HG03432 (cell line): Measurements from ENCODE around the gene ZBTB46.
"Not testable (repeated sequence)": the region's sequence is repeated elsewhere in the genome, so short reads cannot be mapped to it uniquely, and the experiment has no call there.

Source experiments
- ATAC-seq: cut with Tn5 transposase; IDR thresholded peaks from one replicate; pipeline ENCODE4 v1.9.1; 2021; ENCODE audit warnings: mild to moderate bottlenecking, moderate library complexity; ENCODE audit not compliant: unreplicated experiment

ZBTB46 gene

DNA sequence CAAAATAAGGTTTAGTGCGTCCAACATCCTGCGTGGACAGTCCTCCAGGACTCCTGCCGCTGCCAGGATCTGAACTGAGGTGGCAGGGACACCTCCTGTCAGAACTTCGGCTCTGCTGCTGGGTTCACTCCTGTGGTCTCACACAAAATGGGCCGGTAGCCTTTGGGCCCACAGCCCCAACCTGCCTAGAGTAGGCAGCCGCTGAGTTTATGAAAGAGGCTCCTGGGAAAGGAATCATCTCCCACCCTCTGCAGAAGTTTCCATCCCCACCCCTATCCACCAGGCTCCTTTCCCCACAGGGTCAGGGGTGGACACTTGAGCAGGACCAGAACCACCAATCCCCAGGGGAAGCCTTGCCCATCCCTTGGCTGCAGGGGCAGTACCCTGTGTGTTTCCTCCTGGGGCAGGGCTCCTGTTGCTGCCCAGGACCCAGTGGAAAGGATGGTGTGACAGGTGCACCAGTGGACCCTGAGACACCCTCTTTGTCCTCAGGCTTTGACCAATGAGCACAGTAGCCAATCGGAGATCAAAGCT lies 28.2 kb upstream of the ZBTB46 start:
- no peak for ATAC-seq

- ATAC-seq = no peak
These were observed 27.5 kb upstream of the ZBTB46 start for GRCh38 chr20:63858393-63859165.

GRCh38 chr20:63857764-63858392 lies 26.8 kb upstream of the ZBTB46 start:
- ATAC-seq = no peak

DNA sequence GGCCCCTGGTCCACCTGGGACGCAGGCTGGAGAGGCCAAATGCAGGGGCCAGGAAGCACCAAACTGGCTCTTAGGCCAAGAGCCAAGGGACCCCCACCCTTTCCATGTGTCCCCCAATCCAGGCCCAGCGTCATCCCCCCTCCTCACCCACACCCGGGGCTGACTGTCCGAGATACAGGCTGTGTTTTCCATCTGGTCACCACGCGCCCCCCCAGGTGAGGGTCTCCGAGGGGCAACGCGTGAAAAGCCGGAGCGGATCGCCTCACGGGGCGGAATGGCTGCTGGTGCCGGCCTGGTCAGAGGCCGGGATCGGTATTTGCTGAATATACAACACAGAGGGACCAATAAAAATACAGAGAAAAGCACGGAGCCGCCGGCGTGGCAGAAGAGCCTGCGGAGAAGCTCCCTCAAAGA lies 25.0 kb upstream of the ZBTB46 start:
- no peak for ATAC-seq

DNA sequence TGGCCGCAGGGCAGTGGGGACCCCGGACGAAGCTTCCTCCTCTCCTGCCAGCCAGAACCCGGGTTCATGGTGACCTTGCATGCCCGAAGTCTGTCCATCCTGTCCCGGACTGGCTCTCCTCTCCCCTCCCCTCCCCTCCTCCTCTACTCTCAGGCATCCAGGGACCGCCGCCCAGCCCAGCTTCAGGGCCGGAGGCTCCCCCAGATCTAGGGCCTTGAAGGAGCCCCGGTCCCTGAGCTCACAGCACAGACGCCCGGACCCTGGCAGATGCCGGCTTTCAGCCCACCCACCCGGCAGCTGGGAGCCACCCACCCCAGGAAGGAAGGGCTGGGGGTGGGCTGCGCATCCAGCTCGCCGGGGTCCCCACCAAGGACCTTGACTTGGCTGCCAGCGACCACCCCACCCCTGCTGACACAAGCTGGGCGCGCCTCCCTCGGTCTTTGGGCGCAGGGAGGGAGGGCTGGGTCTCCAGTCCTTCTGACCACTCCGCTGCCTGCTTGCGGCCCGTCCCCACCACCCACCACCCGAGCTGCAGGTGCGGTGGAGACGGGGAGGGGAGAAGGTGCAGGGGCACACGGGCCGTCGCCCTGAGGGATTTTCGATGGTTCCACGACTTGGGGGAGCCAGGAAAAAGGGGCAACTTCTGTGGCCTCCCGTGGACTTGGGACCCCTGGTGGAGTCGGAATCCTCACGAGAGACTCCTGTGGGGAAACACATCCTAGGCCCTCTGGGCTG lies 24.5 kb upstream of the ZBTB46 start:
- ATAC-seq = no peak

DNA sequence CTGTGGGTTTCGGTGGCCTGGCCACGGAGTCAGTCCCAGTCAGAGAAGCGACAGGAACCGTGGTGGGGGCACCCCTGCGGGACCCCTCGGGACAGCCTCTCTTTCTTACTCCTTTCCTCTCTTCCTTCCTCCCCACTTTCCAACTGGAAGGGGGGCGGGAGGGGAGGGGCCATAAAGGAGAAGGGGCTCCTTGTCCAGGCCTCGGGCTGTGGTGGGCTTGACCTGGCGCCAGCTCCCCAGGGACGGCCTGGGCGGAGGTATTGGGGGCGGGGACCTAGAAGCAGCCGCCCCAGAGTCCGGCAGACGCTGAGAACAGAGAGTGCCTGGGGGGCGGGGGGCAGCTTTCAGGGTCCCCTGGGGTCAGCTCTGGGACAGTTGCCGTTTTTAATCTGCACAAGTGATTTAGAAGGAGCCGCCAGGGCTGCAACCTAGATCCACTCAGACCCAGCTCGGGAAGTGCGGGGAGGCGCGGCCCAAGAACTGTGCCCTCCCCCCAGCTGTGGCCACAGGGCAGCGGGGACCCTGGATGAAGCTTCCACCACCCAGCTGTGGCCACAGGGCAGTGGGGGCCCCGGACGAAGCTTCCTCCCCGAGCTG lies 23.8 kb upstream of the ZBTB46 start:
- no peak for ATAC-seq

DNA sequence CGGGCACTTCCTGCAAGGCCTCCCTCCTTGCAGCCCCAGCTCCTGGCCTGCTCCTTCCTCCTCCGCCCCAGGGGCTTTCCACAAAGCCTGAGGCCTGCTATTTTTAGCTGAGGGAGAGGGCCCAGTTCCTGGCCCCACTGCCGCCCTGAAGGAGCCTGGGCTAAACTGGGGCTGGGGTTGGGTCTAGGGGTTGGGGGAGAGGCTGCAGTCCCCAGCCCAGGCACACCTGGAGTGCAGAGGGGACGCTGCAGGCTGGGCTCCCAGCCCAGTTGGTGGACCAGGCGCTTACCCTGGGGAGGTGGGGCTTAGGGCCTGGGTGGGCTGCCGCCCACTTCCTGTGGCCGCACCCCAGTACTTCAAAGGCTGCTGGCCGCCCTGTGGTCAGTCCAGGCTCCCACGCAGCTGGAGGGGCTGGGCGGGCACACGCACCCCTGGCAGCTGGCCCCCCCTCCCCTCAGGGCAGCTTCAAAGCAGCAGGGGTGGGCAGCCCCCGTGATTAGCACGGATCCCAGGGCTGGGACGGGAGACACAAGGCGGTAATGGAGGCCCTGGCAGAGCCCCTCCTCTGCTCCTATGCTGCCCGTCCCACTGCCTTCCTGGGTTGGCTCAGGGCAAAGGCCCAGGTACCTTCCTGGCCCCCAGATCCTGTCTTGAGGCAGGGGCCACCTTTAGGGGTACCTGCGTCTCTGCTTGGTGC lies 23.2 kb upstream of the ZBTB46 start:
- ATAC-seq = no peak

- not testable (repeated sequence) for ATAC-seq
These were observed 22.6 kb upstream of the ZBTB46 start for GRCh38 chr20:63853733-63854068.

DNA sequence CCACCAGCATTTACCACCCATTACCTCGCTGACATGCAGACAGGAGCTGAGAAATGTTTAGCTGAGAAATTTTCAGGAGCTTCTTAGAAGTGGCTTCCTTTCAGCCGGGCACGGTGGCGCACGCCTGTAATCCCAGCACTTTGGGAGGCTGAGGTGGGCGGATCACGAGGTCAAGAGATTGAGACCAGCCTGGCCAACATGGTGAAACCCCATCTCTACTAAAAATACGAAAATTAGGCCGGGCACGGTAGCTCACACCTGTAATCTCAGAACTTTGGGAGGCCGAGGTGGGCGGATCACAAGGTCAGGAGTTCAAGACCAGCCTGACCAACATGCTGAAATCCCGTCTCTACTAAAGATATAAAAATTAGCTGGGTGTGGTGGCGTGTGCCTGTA lies 20.5 kb upstream of the ZBTB46 start:
- not testable (repeated sequence) for ATAC-seq

GRCh38 chr20:63850689-63851547 lies 19.9 kb upstream of the ZBTB46 start:
- peak; percentile 79 for ATAC-seq

GRCh38 chr20:63848003-63848911 lies 17.2 kb upstream of the ZBTB46 start:
- no peak for ATAC-seq

DNA sequence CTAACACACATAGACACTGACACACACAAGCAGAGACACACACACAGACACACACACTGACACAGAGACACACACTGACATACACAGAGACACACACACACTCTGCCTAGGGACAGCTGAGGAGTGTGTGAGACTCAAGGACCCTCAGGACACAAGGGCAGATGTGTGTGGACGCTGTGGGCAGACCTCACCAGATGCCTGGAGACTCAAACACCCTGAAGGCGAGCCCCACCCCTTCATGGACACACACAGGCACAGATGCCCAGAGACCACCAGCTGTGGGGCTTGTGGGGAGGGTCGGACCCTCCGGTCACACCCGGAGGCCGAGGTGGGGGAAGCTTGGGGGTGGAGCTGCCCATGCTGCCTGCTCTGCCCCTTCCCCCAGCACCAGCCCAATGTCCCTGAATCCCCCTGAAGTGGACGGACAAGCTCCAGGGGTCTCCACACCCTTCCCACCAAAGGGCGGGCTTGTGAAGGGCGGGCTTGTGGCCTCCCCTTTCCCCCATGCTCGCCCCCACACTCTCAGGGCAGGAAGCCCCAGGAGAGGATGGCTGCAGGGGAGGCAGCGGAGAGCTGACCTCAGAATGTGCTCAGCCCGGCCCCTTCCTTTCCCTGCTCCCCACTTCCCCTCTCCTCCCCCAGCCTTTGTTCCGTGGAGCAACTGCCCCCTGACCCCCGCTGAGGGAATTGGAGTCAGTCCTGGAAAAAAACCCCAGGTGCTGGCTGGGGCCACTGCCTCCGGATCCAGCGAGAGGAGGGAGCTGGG lies 16.4 kb upstream of the ZBTB46 start:
- ATAC-seq = no peak

GRCh38 chr20:63846888-63847236 lies 15.8 kb upstream of the ZBTB46 start:
- ATAC-seq = no peak

- no peak for ATAC-seq
These were observed 15.2 kb upstream of the ZBTB46 start for GRCh38 chr20:63846128-63846771.

GRCh38 chr20:63844511-63844991 lies 13.5 kb upstream of the ZBTB46 start:
- no peak for ATAC-seq

- no peak for ATAC-seq
These were observed 12.7 kb upstream of the ZBTB46 start for GRCh38 chr20:63843778-63844177.

DNA sequence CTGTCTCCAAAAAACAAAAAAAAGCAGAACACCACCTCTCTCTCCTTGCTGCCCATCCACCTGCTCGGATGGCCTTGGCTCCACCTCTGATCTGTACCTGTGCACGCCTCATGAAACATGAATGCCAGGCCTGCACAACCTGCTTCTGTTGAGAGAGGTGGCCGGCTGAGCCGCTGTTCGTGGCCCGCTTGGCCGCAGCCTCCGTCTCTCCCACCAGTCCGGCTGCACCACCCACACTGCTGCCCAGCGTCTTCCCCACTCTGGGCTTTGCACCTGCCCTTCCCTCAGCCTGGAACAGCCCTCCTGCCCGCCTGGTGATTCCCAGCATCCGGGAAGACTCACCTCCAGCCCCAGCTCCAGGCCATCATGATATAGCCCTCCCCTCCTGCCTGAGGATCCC lies 12.2 kb upstream of the ZBTB46 start:
- ATAC-seq = no peak

DNA sequence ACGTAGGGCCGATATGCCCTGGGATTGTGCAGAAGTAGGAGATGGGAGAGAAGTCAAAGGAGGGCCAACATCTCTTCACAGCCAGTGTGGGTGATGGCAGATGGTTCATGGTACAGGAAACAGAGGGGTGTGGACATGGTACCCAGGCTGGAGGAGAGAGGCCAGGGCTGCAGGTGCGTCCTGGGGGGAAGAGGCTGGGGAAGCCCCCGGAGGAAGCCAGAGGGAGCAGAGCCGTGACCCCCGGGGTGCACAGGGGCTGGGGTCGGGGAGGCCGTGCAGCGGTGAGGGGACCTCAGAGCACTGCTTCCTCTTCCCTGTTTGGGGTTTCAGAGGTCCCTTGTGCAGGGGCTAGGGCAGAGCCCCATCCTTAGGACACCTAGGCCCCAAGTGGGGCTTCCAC lies 11.2 kb upstream of the ZBTB46 start:
- no peak for ATAC-seq
